Right ventricle myocardium superior (tissue), 1 donor: ENCODE measurements around the gene WWC1. TPM values are rescaled to one million over a fixed set of nuclear protein-coding genes. Genes with fewer than 3 reads are reported as not detected.

Experiments used
- ATAC-seq: fragments of 200-7000 bp; cut with Tn5 transposase; one replicate; pipeline ENCODE4 v1.9.1; 2020; ENCODE audit warnings: mild to moderate bottlenecking; ENCODE audit not compliant: poor library complexity
- DNase-seq: peaks from one replicate; pipeline ENCODE4 v3.0.0-alpha.2; 2020
- intact Hi-C: fragments of 100-400 bp; cut with DNase I; formaldehyde crosslinking; loops from one replicate; pipeline ENCODE4 v1.11.2; 2022
- total RNA-seq: library from RNA; stranded (reverse); fragmentation: NEBNext Ultra II Directional; extraction: Animal tissue kit (Norgen Biotek cat#: 25700); gene quantifications from one replicate; pipeline ENCODE4 v1.2.1, GENCODE V29; 2021
- donor health status: DM: no; HTN: yes; CAD: no; lungs with severe emphysema.

WWC1 gene
- total RNA-seq, 1 donor from 2014 or later, result 1.8 TPM

DNA sequence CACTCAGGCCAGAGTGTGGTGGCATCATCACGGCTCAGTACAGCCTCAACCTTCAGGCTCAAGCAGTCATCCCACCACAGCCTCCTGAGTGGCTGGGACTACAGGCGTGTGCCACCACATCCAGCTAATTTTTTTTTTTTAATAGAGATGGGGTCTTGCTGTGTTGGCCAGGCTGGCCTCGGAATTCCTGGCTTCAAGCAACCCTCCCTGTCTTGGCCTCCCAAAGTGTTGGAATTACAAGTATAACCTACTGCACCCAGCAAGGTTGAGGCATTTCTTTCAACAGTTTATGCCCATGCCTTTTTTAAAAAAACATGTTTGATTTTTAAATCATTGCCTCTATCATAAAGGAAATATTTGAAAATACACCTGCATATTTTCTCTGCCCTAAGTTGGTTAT lies 197.6 kb downstream of the WWC1 start:
- DNase-seq (no peak), ATAC-seq (no peak)
- intact Hi-C loops, result loop anchor here (10.0 kb wide), 1 partner anchor 224 kb away; no protein-coding TSS in a partner anchor

DNA sequence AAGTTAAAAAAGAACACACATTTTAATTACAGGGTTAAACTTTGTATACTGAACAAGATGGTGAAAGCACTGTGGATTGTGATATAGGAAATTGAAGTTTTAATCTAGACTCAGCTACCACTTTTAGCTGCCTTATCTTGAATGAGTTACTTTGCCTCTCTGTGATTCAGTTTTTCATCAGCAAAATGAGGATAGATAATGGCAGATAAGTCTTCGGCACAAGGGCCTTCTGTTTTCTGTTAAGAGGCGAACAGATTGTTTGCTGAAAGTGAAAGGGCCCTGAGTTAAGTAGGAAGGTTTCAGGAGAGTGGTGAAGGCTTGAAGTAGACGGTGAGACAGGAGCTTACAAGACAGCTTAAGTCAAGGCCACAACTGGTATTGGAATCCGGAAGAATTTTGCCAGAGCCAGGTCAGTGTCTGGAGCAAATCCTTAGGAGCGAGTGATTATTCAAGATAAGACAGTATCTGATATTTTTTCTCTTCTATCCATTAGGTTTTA lies 202.7 kb downstream of the WWC1 start:
- intact Hi-C loops, result loop anchor here (10.0 kb wide), 1 partner anchor 71 kb away; no protein-coding TSS in a partner anchor
- DNase-seq (no peak), ATAC-seq (no peak)

GRCh38 chr5:168502563-168503237 lies 211.3 kb downstream of the WWC1 start:
- ATAC-seq (no peak), DNase-seq (no peak)
- intact Hi-C loops, result no loop called here

DNA sequence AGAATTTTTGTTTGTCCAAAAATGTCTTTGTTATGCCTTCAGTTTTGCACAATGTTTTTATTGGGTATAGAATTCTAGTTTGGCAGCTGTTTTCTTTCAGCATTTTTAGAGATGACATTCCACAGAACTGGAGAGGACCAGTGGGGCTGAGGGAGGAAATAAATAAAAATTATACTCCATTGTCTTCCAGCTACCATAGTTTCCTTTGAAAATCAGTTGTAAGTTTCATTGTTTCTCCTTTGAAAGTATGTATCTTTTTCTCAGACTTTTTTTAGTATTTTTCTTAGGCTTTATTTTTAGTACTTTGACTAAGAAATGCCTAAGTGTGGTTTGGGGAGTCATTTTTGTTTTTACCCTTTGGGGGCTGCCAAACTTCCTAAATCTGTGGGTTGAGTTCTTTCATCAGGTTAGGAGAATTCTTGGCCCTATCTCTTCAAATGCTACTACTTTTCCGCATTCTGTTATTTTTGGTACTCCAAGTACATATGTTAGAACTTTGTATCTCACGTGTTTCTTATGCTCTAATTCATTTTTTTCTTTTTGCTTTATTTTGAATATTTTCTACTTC lies 222.5 kb downstream of the WWC1 start:
- intact Hi-C loops, result no loop called here
- ATAC-seq, result no peak
- no peak for DNase-seq

Other genes starting within 250 kb of the WWC1 start
- gene RARS1, start 194.8 kb downstream of the WWC1 start, total RNA-seq, result 41.8 TPM
- gene FBLL1, start 237.7 kb downstream of the WWC1 start, total RNA-seq, result not detected